DOHH2 (cell line): ENCODE data around the gene RBCK1.
"Not testable (repeated sequence)": the region's sequence is repeated elsewhere in the genome, so short reads cannot be mapped to it uniquely, and the experiment has no call there.

Source experiments
- H3F3A ChIP-seq: fragments of 200-600 bp; sonication (generic), shearing (Covaris generic); 2 replicates; pipeline ENCODE4 v1.6.0; 2016; ENCODE audit warnings: antibody characterized with exemption, mild to moderate bottlenecking; ENCODE audit not compliant: control insufficient read depth, insufficient read depth
- H3K27ac ChIP-seq: fragments of 200-600 bp; sonication (generic); 2 replicates; pipeline ENCODE4 v1.5.1; 2014; ENCODE audit warnings: low read depth, mild to moderate bottlenecking, low read length, moderate library complexity
- H3K27me3 ChIP-seq: fragments of 200-600 bp; sonication (generic); 2 replicates; pipeline ENCODE4 v1.6.1; 2014; ENCODE audit warnings: mild to moderate bottlenecking, low read length, mixed read lengths; ENCODE audit not compliant: control insufficient read depth
- H3K36me3 ChIP-seq: fragments of 200-600 bp; sonication (generic); 2 replicates; pipeline ENCODE4 v1.6.1; 2014; ENCODE audit warnings: mild to moderate bottlenecking, low read length, moderate library complexity, mixed read lengths; ENCODE audit not compliant: control insufficient read depth
- H3K4me1 ChIP-seq: fragments of 200-600 bp; sonication (generic); 2 replicates; pipeline ENCODE4 v1.6.1; 2014; ENCODE audit warnings: mild to moderate bottlenecking, low read length, mixed read lengths; ENCODE audit not compliant: control insufficient read depth
- H3K4me2 ChIP-seq: fragments of 200-600 bp; sonication (generic); 2 replicates; pipeline ENCODE4 v1.6.0; 2014; ENCODE audit warnings: mild to moderate bottlenecking, low read length, moderate library complexity
- H3K4me3 ChIP-seq: fragments of 200-600 bp; sonication (generic); 2 replicates; pipeline ENCODE4 v1.5.1; 2014; ENCODE audit warnings: mild to moderate bottlenecking, low read length, mixed read lengths
- H3K79me2 ChIP-seq: fragments of 200-600 bp; sonication (generic); 2 replicates; pipeline ENCODE4 v1.6.1; 2014; ENCODE audit warnings: mild to moderate bottlenecking, low read length, mixed read lengths; ENCODE audit not compliant: control insufficient read depth
- H3K9me2 ChIP-seq: fragments of 200-600 bp; sonication (generic); replicated peaks from 2 replicates; pipeline ENCODE4 v1.6.1; 2014; ENCODE audit warnings: mild to moderate bottlenecking, low read length, mixed read lengths; ENCODE audit not compliant: control insufficient read depth
- H3K9me3 ChIP-seq: fragments of 200-600 bp; sonication (generic); 2 replicates; pipeline ENCODE4 v1.6.1; 2014; ENCODE audit warnings: antibody characterized with exemption, low read length, mixed read lengths; ENCODE audit not compliant: control insufficient read depth, insufficient read depth
- H4K20me1 ChIP-seq: fragments of 200-600 bp; sonication (generic); 2 replicates; pipeline ENCODE4 v1.6.0; 2014; ENCODE audit warnings: low read depth, mild to moderate bottlenecking, antibody characterized with exemption, low read length, moderate library complexity; ENCODE audit not compliant: control insufficient read depth, insufficient read depth
- CTCF ChIP-seq: fragments of 200-600 bp; sonication (generic); IDR thresholded peaks from one replicate; pipeline ENCODE4 v1.5.1; 2014; ENCODE audit warnings: antibody characterized with exemption, mild to moderate bottlenecking, low read depth, low read length; ENCODE audit not compliant: poor library complexity, severe bottlenecking
- EZH2phosphoT487 ChIP-seq: fragments of 200-600 bp; sonication (generic); IDR thresholded peaks from 2 replicates; pipeline ENCODE4 v1.6.1; 2017; ENCODE audit warnings: borderline replicate concordance, mild to moderate bottlenecking, antibody characterized with exemption, low read length, moderate library complexity, mixed read lengths

RBCK1 gene

DNA sequence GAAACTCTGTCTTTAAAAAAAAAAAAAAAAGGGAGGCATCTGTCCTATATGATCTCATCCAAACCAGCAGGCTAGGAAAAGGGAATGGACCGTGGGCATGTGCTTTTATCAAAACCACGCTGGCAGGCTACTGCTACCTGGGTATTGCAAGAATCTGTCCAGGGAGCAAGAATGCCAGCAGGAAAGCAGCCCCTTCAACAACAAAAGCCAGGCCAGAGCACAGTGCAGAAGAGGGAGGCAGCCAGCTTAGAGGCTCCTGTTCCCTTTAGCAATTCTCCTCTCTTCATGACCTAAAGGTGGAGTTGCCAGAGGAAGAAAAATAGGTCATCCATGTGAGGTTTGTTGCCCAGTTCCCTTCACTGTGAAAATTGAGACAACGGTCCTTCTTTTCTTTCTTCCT lies 36.0 kb downstream of the RBCK1 start:
- no peak overlapping the region for H3K27ac ChIP-seq
- no peaks in the 10 kb centered on the region for H3F3A ChIP-seq
- 0 out of 2 replicates have a peak, but pooled peaks cover 3% of the 10 kb centered on the region for H3K79me2 ChIP-seq
- H3K27me3 ChIP-seq, result no peaks in the 10 kb centered on the region
- H4K20me1 ChIP-seq, result peaks cover 4% of the 10 kb centered on the region; the same call in 1 of the 2 replicates
- H3K4me2 ChIP-seq, result no peak overlapping the region
- no peaks in the 10 kb centered on the region for H3K9me2 ChIP-seq
- peaks cover 53% of the 10 kb centered on the region for H3K36me3 ChIP-seq
- peaks cover 4% of the 10 kb centered on the region for H3K4me1 ChIP-seq
- H3K4me3 ChIP-seq, result no peak overlapping the region
- no peaks in the 10 kb centered on the region for H3K9me3 ChIP-seq
- no peak for TF ChIP-seq EZH2phosphoT487
- TF ChIP-seq CTCF, result no peak

- TF ChIP-seq CTCF (no peak), EZH2phosphoT487 (no peak)
- H4K20me1 ChIP-seq, result peaks cover 4% of the 10 kb centered on the region; the same call in 1 of the 2 replicates
Measured at GRCh38 chr20:444862-445426, 36.8 kb downstream of the RBCK1 start.

GRCh38 chr20:445514-446336 lies 37.6 kb downstream of the RBCK1 start:
- TF ChIP-seq CTCF (no peak), EZH2phosphoT487 (no peak)
- Histone ChIP-seq H3K4me1 (no peaks in the 10 kb centered on the region), H3K36me3 (peaks cover 37% of the 10 kb centered on the region), H4K20me1 (peaks cover 4% of the 10 kb centered on the region; the same call in 1 of the 2 replicates), H3K4me3 (no peak overlapping the region), H3K9me3 (no peaks in the 10 kb centered on the region), H3F3A (no peaks in the 10 kb centered on the region), H3K27me3 (no peaks in the 10 kb centered on the region), H3K79me2 (peaks cover 18% of the 10 kb centered on the region), H3K4me2 (no peak overlapping the region), H3K27ac (no peak overlapping the region), H3K9me2 (no peaks in the 10 kb centered on the region)

More at GRCh38 chr20:444862-445426, 36.8 kb downstream of the RBCK1 start:
- no peaks in the 10 kb centered on the region for H3F3A ChIP-seq
- no peaks in the 10 kb centered on the region for H3K9me3 ChIP-seq
- H3K36me3 ChIP-seq, result peaks cover 45% of the 10 kb centered on the region
- no peaks in the 10 kb centered on the region for H3K4me1 ChIP-seq
- no peak overlapping the region for H3K27ac ChIP-seq
- peaks cover 10% of the 10 kb centered on the region for H3K79me2 ChIP-seq
- no peaks in the 10 kb centered on the region for H3K27me3 ChIP-seq
- H3K4me2 ChIP-seq, result no peak overlapping the region
- H3K9me2 ChIP-seq, result no peaks in the 10 kb centered on the region
- H3K4me3 ChIP-seq, result no peak overlapping the region

DNA sequence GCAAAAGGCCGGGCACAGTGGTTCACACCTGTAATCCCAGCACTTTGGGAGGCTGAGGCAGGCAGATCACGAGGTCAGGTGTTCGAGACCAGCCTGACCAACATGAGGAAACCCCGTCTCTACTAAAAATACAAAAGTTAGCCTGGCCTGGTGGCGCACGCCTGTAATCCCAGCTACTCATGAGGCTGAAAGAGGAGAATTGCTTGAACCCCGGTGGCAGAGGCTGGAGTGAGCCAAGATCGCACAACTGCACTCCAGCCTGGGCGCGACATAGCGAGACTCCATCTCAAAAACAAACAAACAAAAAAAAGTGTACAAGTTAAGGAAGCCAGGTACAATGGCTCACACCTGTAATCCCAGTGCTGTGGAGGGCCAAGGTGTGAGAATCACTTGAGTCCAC lies 43.9 kb downstream of the RBCK1 start:
- not testable (repeated sequence) for H3K27ac ChIP-seq, H3K4me2 ChIP-seq, H3K36me3 ChIP-seq, H3K27me3 ChIP-seq, H3K4me1 ChIP-seq, H3K9me3 ChIP-seq, H4K20me1 ChIP-seq, H3K4me3 ChIP-seq, H3F3A ChIP-seq, H3K9me2 ChIP-seq
- peaks cover 48% of the 10 kb centered on the region for H3K79me2 ChIP-seq
